ENCODE results near the gene CWC25. TPM values are rescaled to one million over a fixed set of nuclear protein-coding genes. Genes with fewer than 3 reads are reported as not detected.
"Not testable (repeated sequence)": the region's sequence is repeated elsewhere in the genome, so short reads cannot be mapped to it uniquely, and the experiment has no call there.

Gene CWC25
- polyA plus RNA-seq, 1 experiment: 15.3 TPM

DNA sequence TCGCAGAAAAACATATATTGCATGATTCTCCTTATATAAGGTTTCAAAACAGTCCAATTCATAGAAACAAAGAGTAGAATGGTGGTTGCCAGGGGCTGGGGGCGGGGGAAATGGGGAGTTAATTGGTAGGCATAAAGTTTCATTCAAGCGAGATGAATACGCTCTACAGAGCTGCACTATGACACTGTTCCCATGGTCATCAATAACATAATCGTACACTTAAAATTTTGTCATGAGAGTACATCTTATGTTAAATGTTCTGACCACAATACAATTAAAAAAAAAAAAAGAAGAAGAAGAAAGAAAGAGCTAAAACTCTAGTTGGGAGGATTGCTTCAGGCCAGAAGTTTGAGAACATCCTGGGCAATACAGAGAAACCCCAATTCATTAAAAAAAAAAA, 30.9 kb downstream of the CWC25 start:
- H3K27me3 ChIP-seq (ENCODE audit: control insufficient read depth, insufficient read depth, low read length): no peaks in the 10 kb centered on the region
- TF ChIP-seq, protein P1, sequence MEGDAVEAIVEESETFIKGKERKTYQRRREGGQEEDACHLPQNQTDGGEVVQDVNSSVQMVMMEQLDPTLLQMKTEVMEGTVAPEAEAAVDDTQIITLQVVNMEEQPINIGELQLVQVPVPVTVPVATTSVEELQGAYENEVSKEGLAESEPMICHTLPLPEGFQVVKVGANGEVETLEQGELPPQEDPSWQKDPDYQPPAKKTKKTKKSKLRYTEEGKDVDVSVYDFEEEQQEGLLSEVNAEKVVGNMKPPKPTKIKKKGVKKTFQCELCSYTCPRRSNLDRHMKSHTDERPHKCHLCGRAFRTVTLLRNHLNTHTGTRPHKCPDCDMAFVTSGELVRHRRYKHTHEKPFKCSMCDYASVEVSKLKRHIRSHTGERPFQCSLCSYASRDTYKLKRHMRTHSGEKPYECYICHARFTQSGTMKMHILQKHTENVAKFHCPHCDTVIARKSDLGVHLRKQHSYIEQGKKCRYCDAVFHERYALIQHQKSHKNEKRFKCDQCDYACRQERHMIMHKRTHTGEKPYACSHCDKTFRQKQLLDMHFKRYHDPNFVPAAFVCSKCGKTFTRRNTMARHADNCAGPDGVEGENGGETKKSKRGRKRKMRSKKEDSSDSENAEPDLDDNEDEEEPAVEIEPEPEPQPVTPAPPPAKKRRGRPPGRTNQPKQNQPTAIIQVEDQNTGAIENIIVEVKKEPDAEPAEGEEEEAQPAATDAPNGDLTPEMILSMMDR (IDR thresholded peaks at IDR 0.05; ENCODE audit: low read depth, low read length): no peak
- POLR2A ChIA-PET: no interaction called here
- CTCF ChIA-PET: interaction anchor here (0.7 kb wide), 1 partner anchor 59 kb away, joined by 6 read pairs; no protein-coding TSS in a partner anchor
- H3K27ac ChIP-seq (ENCODE audit: low read depth, low read length): no peak overlapping the region
- no peak for DNase-seq (ENCODE audit: low read depth, low spot score)
- no peak overlapping the region for H3K4me3 ChIP-seq (ENCODE audit: low read depth, low read length)
- H3K9me3 ChIP-seq (ENCODE audit: control insufficient read depth, insufficient read depth, low read length): no peaks in the 10 kb centered on the region

GRCh38 chr17:38791162-38791561, 34.0 kb downstream of the CWC25 start:
- ChIA-PET CTCF (no interaction called here), POLR2A (interaction anchor here (0.8 kb wide), 1 partner anchor 22 kb away, joined by 5 read pairs; no protein-coding TSS in a partner anchor)
- DNase-seq (ENCODE audit: low read depth, low spot score): no peak
- H3K4me3 ChIP-seq (ENCODE audit: low read depth, low read length): no peak overlapping the region
- H3K27me3 ChIP-seq (ENCODE audit: control insufficient read depth, insufficient read depth, low read length): no peaks in the 10 kb centered on the region
- TF ChIP-seq, protein P1 (IDR thresholded peaks at IDR 0.05; ENCODE audit: low read depth, low read length): no peak
- H3K9me3 ChIP-seq (ENCODE audit: control insufficient read depth, insufficient read depth, low read length): no peaks in the 10 kb centered on the region
- H3K27ac ChIP-seq (ENCODE audit: low read depth, low read length): no peak overlapping the region

- H3K9me3 ChIP-seq (ENCODE audit: control insufficient read depth, insufficient read depth, low read length); H3K4me3 ChIP-seq (ENCODE audit: low read depth, low read length); CTCF ChIA-PET; DNase-seq (ENCODE audit: low read depth, low spot score); H3K27me3 ChIP-seq (ENCODE audit: control insufficient read depth, insufficient read depth, low read length); H3K27ac ChIP-seq (ENCODE audit: low read depth, low read length): not testable (repeated sequence)
- POLR2A ChIA-PET: interaction anchor here (0.7 kb wide), 1 partner anchor 9 kb away, joined by 3 read pairs; no protein-coding TSS in a partner anchor
Measured at GRCh38 chr17:38790148-38790707, 34.9 kb downstream of the CWC25 start.

DNA sequence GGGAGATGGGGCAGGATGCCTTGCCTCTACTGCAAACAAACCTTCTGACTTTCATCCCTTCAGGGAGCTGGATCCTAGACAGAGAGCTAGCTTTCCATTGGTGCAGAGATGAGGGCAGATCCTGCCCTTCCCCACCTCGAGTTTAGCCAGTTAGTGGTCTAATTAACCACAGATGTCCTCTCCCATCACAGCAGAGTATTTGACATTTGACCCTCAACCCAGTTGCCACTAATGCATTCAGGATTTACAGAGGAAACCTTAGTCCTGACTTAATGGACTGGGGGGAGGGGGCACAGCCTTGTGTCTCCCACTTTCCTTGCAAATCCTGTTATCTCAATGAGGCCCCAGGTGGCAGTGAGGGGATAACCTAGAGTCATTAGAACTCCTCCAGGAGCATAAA, 35.9 kb downstream of the CWC25 start:
- Histone ChIP-seq H3K4me3 (ENCODE audit: low read depth, low read length) (no peak overlapping the region), H3K27me3 (ENCODE audit: control insufficient read depth, insufficient read depth, low read length) (no peaks in the 10 kb centered on the region), H3K9me3 (ENCODE audit: control insufficient read depth, insufficient read depth, low read length) (no peaks in the 10 kb centered on the region), H3K27ac (ENCODE audit: low read depth, low read length) (no peak overlapping the region)
- TF ChIP-seq, protein P1 (IDR thresholded peaks at IDR 0.05; ENCODE audit: low read depth, low read length): no peak
- ChIA-PET POLR2A (no interaction called here), CTCF (interaction anchor here (0.6 kb wide), 1 partner anchor 787 kb away, joined by 8 read pairs; no protein-coding TSS in a partner anchor)
- no peak for DNase-seq (ENCODE audit: low read depth, low spot score)

GRCh38 chr17:38787999-38788398, 37.1 kb downstream of the CWC25 start:
- H3K27me3 ChIP-seq (ENCODE audit: control insufficient read depth, insufficient read depth, low read length); H3K4me3 ChIP-seq (ENCODE audit: low read depth, low read length); H3K27ac ChIP-seq (ENCODE audit: low read depth, low read length); H3K9me3 ChIP-seq (ENCODE audit: control insufficient read depth, insufficient read depth, low read length); DNase-seq (ENCODE audit: low read depth, low spot score); POLR2A ChIA-PET: not testable (repeated sequence)
- CTCF ChIA-PET: interaction anchor here (1.0 kb wide), 1 partner anchor 59 kb away, joined by 3 read pairs; no protein-coding TSS in a partner anchor

DNA sequence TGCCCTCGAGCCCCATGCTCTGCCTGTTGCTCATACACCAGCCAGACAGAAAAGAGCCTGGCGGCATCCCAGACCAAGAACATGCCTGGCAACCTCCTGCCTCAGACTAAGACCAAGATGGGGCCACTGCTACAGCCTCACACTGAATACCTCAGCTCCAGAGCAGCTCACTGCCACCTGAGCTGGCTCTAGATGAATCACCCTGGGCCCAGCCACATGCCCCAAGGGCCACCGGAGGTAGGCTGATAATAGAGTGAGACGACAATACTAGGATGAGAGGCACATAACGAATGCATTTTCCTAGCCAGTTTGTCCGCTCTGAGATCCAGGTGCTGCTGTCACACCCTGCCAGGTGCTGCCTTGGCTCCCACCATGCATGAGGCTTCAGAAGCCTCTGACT, 38.7 kb downstream of the CWC25 start:
- no peak for DNase-seq (ENCODE audit: low read depth, low spot score)
- ChIA-PET POLR2A (interaction anchor here (1.2 kb wide), 1 partner anchor 11 kb away, joined by 3 read pairs; no protein-coding TSS in a partner anchor), CTCF (no interaction called here)

More for the DNA sequence above, 38.7 kb downstream of the CWC25 start:
- Histone ChIP-seq H3K27ac (ENCODE audit: low read depth, low read length) (no peak overlapping the region), H3K4me3 (ENCODE audit: low read depth, low read length) (no peak overlapping the region), H3K9me3 (ENCODE audit: control insufficient read depth, insufficient read depth, low read length) (no peaks in the 10 kb centered on the region), H3K27me3 (ENCODE audit: control insufficient read depth, insufficient read depth, low read length) (no peaks in the 10 kb centered on the region)
- TF ChIP-seq, protein P1 (IDR thresholded peaks at IDR 0.05; ENCODE audit: low read depth, low read length): no peak

Measured in AG04450 (cell line).